ENCODE results near the gene TBX3.

Gene TBX3

GRCh38 chr12:114691196-114691595 lies 7.2 kb upstream of the TBX3 start:
- H3K4me3 ChIP-seq (ENCODE audit: low read length): no peak overlapping the region
- no peak for TF ChIP-seq ZNF274 (IDR thresholded peaks at IDR 0.05; ENCODE audit: low read depth, low read length)

- no peak overlapping the region for H3K4me3 ChIP-seq (ENCODE audit: low read length)
- TF ChIP-seq ZNF274 (IDR thresholded peaks at IDR 0.05; ENCODE audit: low read depth, low read length): no peak
Observed at GRCh38 chr12:114690267-114691135, 6.5 kb upstream of the TBX3 start.

- no peak for TF ChIP-seq ZNF274 (IDR thresholded peaks at IDR 0.05; ENCODE audit: low read depth, low read length)
- no peak overlapping the region for H3K4me3 ChIP-seq (ENCODE audit: low read length)
Observed at GRCh38 chr12:114689075-114689994, 5.4 kb upstream of the TBX3 start.

- no peak overlapping the region for H3K4me3 ChIP-seq (ENCODE audit: low read length)
- no peak for TF ChIP-seq ZNF274 (IDR thresholded peaks at IDR 0.05; ENCODE audit: low read depth, low read length)
Observed at GRCh38 chr12:114688256-114688845, 4.4 kb upstream of the TBX3 start.

GRCh38 chr12:114687802-114688201 lies 3.8 kb upstream of the TBX3 start:
- no peak for TF ChIP-seq ZNF274 (IDR thresholded peaks at IDR 0.05; ENCODE audit: low read depth, low read length)
- no peak overlapping the region for H3K4me3 ChIP-seq (ENCODE audit: low read length)

GRCh38 chr12:114686773-114687500 lies 3.0 kb upstream of the TBX3 start:
- TF ChIP-seq ZNF274 (IDR thresholded peaks at IDR 0.05; ENCODE audit: low read depth, low read length): no peak
- H3K4me3 ChIP-seq (ENCODE audit: low read length): no peak overlapping the region

GRCh38 chr12:114686426-114686772 lies 2.4 kb upstream of the TBX3 start:
- no peak overlapping the region for H3K4me3 ChIP-seq (ENCODE audit: low read length)
- no peak for TF ChIP-seq ZNF274 (IDR thresholded peaks at IDR 0.05; ENCODE audit: low read depth, low read length)

- no peak for TF ChIP-seq ZNF274 (IDR thresholded peaks at IDR 0.05; ENCODE audit: low read depth, low read length)
- no peak overlapping the region for H3K4me3 ChIP-seq (ENCODE audit: low read length)
Observed at GRCh38 chr12:114685869-114686268, 1.9 kb upstream of the TBX3 start.

- TF ChIP-seq ZNF274 (IDR thresholded peaks at IDR 0.05; ENCODE audit: low read depth, low read length): no peak
- H3K4me3 ChIP-seq (ENCODE audit: low read length): no peak overlapping the region
Observed at GRCh38 chr12:114685320-114685781, 1.4 kb upstream of the TBX3 start.

GRCh38 chr12:114684870-114685273 lies 897 bp upstream of the TBX3 start:
- H3K4me3 ChIP-seq (ENCODE audit: low read length): no peak overlapping the region
- TF ChIP-seq ZNF274 (IDR thresholded peaks at IDR 0.05; ENCODE audit: low read depth, low read length): no peak

GRCh38 chr12:114683709-114684097 lies 272 bp downstream of the TBX3 start:
- no peak for TF ChIP-seq ZNF274 (IDR thresholded peaks at IDR 0.05; ENCODE audit: low read depth, low read length)
- peak overlapping the region; percentile 37 for H3K4me3 ChIP-seq (ENCODE audit: low read length)

- peak overlapping the region; percentile 37 for H3K4me3 ChIP-seq (ENCODE audit: low read length)
- TF ChIP-seq ZNF274 (IDR thresholded peaks at IDR 0.05; ENCODE audit: low read depth, low read length): no peak
Observed at GRCh38 chr12:114682785-114683708, 928 bp downstream of the TBX3 start.
